BLaER1 treated with 17β-estradiol and CSF1 and Interleukin-3, amounts not matched to agents 10 nM and 100 nM (cell line): ENCODE results near the gene EME2.

Experiments used
- H3K27ac ChIP-seq, 11 experiments: shearing (Covaris generic); formaldehyde crosslinking; 2 replicates each; pipeline ENCODE4 v1.8.1; 2022
- H3K27me3 ChIP-seq, 11 experiments: shearing (Covaris generic); formaldehyde crosslinking; 2 replicates each; pipeline ENCODE4 v1.8.1; 2022
- H3K36me3 ChIP-seq, 11 experiments: shearing (Covaris generic); formaldehyde crosslinking; 2 replicates each; pipeline ENCODE4 v1.8.1; 2022
- H3K4me1 ChIP-seq, 10 experiments: shearing (Covaris generic); formaldehyde crosslinking; 2 replicates each; pipeline ENCODE4 v1.8.1; 2022
- H3K4me2 ChIP-seq, 11 experiments: shearing (Covaris generic); formaldehyde crosslinking; 2 replicates each; pipeline ENCODE4 v1.8.1; 2022
- H3K4me3 ChIP-seq, 10 experiments: shearing (Covaris generic); formaldehyde crosslinking; 2 replicates each; pipeline ENCODE4 v1.8.1; 2022
- H3K9ac ChIP-seq, 11 experiments: shearing (Covaris generic); formaldehyde crosslinking; 2 replicates each; pipeline ENCODE4 v1.8.1; 2022
- H3K9me3 ChIP-seq, 11 experiments: shearing (Covaris generic); formaldehyde crosslinking; replicated peaks in 1 of 11; 2 replicates each; pipeline ENCODE4 v1.8.1; 2022
- H4K20me1 ChIP-seq, 11 experiments: shearing (Covaris generic); formaldehyde crosslinking; 2 replicates each; pipeline ENCODE4 v1.8.1; 2022
- Cebpa-rat ChIP-seq, 11 experiments: shearing (Covaris generic); IDR thresholded peaks; 2 replicates each; pipeline ENCODE4 v1.8.1; 2022

EME2 gene

GRCh38 chr16:1818204-1818872 lies 45.7 kb downstream of the EME2 start:
- Histone ChIP-seq H3K9ac (no peak overlapping the region), H3K36me3 (peaks cover 26 to 96% (median 63%) of the 10 kb centered on the region in 11 experiments)

GRCh38 chr16:1818873-1819525 lies 46.4 kb downstream of the EME2 start:
- Histone ChIP-seq H3K36me3 (peaks cover 26 to 90% (median 61%) of the 10 kb centered on the region in 11 experiments), H3K9me3 (no peaks in the 10 kb centered on the region), H3K27ac (no peak overlapping the region), H3K4me3 (no peak overlapping the region), H3K9ac (no peak overlapping the region), H3K4me2 (no peak overlapping the region), H4K20me1 (peaks cover 0 to 56% (median 12%) of the 10 kb centered on the region in 11 experiments; a peak in 14 of 22 replicates), H3K27me3 (no peaks in the 10 kb centered on the region), H3K4me1 (peaks cover 0 to 6% (median 0%) of the 10 kb centered on the region in 10 experiments; a peak in 5 of 20 replicates)
- no peak for TF ChIP-seq Cebpa-rat (IDR thresholded peaks at IDR 0.05)

More at GRCh38 chr16:1818204-1818872, 45.7 kb downstream of the EME2 start:
- Histone ChIP-seq H4K20me1 (peaks cover 0 to 54% (median 10%) of the 10 kb centered on the region in 11 experiments; a peak in 12 of 22 replicates), H3K4me3 (no peak overlapping the region), H3K9me3 (no peaks in the 10 kb centered on the region), H3K4me2 (no peak overlapping the region), H3K4me1 (peaks cover 0 to under 1% (median 0%) of the 10 kb centered on the region in 10 experiments; a peak in 1 of 20 replicates), H3K27ac (no peak overlapping the region), H3K27me3 (no peaks in the 10 kb centered on the region)
- no peak for TF ChIP-seq Cebpa-rat (IDR thresholded peaks at IDR 0.05)

DNA sequence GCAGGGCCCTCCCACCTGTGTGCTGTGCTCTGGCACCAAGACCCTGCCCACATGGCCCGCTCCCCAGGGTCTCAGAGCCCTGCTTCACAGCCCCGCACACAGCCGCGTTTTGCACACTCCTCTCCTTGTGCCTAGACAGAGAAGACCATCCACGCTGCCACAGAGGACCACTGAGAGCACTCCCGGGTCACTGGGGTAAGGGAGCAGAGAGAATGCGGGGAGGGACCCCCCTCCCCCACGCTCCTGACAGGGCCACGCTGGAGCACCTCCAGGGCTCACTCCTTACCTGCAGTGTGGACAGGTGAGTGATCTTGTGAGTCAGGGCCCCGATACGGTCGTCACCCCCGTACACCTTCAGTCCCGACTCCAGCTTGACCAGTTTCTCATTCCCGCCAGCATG lies 47.0 kb downstream of the EME2 start:
- H3K4me1 ChIP-seq = peaks cover 0 to 12% (median 0%) of the 10 kb centered on the region in 10 experiments; a peak in 7 of 20 replicates

DNA sequence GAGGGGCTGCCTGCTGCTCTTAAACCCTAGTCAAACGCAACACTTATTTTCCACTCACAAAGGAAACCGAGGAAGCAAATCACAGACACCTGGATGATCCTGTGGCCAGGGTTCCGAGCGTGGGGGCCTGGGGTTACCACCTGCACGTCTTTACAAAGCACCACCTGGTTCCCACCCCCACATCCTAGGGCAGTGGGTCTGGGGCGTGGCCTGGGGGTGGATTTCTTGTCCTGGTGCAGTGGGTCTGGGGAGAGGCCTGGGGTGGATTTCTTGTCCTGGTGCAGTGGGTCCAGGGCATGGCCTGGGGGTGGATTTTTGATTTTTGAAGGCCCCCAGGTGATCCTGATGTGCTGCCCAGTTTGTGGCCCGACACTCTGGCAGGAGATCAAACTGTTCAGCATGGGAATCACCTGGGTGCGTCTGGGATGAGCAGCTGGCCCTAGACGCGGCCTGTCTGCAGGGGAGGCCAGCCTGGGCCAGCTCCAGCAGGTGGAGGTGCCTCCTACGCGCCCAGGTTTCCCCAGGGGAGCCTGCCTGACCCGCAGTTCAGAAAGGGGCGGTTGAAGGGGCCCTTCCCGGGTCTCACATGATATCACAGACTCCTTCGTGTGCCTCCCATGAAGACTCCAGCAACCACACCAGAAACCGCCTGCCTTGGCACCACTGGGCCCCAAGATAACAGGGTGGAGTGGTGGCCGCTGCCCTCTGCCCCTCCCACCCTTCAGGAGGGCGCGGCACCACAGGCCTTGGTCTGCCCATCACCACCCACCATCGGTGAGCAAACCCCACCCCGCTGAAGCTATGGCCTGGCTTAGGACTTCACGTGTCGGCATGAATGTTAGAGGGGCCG lies 47.7 kb downstream of the EME2 start:
- Histone ChIP-seq H3K9me3 (no peaks in the 10 kb centered on the region), H3K27me3 (no peaks in the 10 kb centered on the region), H3K27ac (no peak overlapping the region), H3K9ac (peak overlapping the region in 1 of 11 experiments; percentile 24; a peak in 2 of 22 replicates), H4K20me1 (peaks cover 0 to 69% (median 17%) of the 10 kb centered on the region in 11 experiments; a peak in 15 of 22 replicates), H3K36me3 (peaks cover 26 to 77% (median 61%) of the 10 kb centered on the region in 11 experiments), H3K4me2 (no peak overlapping the region), H3K4me3 (no peak overlapping the region), H3K4me1 (peaks cover 3 to 19% (median 6%) of the 10 kb centered on the region in 10 experiments; a peak in 19 of 20 replicates)
- no peak for TF ChIP-seq Cebpa-rat (IDR thresholded peaks at IDR 0.05)

More for the DNA sequence above, 47.0 kb downstream of the EME2 start:
- Histone ChIP-seq H3K4me3 (no peak overlapping the region), H3K4me2 (no peak overlapping the region), H4K20me1 (peaks cover 0 to 62% (median 16%) of the 10 kb centered on the region in 11 experiments; a peak in 15 of 22 replicates), H3K27ac (no peak overlapping the region), H3K27me3 (no peaks in the 10 kb centered on the region), H3K9ac (no peak overlapping the region), H3K9me3 (no peaks in the 10 kb centered on the region), H3K36me3 (peaks cover 26 to 84% (median 61%) of the 10 kb centered on the region in 11 experiments)
- TF ChIP-seq Cebpa-rat (IDR thresholded peaks at IDR 0.05) = no peak

DNA sequence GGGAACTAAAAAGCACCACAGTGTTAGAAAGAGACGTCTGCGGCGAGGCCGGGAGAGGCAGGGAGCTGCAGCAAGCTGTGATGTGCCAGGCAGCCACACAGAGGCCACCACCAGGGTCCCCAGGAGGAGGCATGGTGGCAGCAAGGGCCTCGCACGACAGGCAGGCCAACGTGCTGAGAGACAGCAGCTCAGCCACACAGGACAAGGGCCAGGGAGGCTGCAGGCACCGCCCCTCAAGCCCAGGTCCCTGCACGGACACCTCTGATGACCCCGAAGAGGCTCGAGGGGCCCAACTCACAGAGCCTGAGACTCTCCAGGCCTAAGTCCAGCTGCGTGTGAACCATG lies 48.3 kb downstream of the EME2 start:
- Histone ChIP-seq H3K4me3 (no peak overlapping the region), H3K36me3 (peaks cover 21 to 71% (median 60%) of the 10 kb centered on the region in 11 experiments), H3K27me3 (no peaks in the 10 kb centered on the region), H3K27ac (no peak overlapping the region), H3K9ac (no peak overlapping the region; a peak in 1 of 22 replicates), H3K9me3 (no peaks in the 10 kb centered on the region), H3K4me1 (peaks cover 9 to 24% (median 12%) of the 10 kb centered on the region in 10 experiments), H3K4me2 (no peak overlapping the region), H4K20me1 (peaks cover 0 to 72% (median 20%) of the 10 kb centered on the region in 11 experiments; a peak in 15 of 22 replicates)
- TF ChIP-seq Cebpa-rat (IDR thresholded peaks at IDR 0.05) = no peak

GRCh38 chr16:1821861-1822611 lies 49.4 kb downstream of the EME2 start:
- H3K36me3 ChIP-seq = peaks cover 11 to 60% (median 49%) of the 10 kb centered on the region in 11 experiments; a peak in 21 of 22 replicates

DNA sequence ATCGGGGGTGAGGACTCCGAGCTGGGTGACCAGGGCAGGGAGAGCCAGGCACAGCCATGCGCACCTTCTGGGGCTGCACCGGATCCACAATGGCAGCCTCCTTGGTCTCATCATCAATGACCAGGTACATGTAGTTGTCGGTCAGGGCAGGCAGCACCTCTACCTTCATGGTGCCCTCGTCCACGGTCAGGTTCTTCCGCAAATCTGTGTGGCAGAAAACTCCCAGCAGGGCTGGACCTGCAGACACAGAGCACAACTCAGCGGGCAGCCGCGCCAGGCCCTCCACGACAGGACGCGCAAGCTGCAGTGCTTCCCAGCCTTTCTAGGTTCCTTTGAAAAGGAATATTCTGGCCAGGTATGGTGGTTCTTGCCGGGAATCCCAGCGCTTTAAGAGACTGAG lies 50.2 kb downstream of the EME2 start:
- peaks cover 0 to 55% (median 27%) of the 10 kb centered on the region in 11 experiments; a peak in 14 of 22 replicates for H4K20me1 ChIP-seq
- no peak overlapping the region for H3K4me2 ChIP-seq
- peak overlapping the region in 1 of 11 experiments; percentile 23; a peak in 1 of 22 replicates for H3K9ac ChIP-seq
- H3K27me3 ChIP-seq = no peaks in the 10 kb centered on the region
- no peak for TF ChIP-seq Cebpa-rat (IDR thresholded peaks at IDR 0.05)
- H3K36me3 ChIP-seq = peaks cover 11 to 53% (median 41%) of the 10 kb centered on the region in 11 experiments; a peak in 19 of 22 replicates
- no peaks in the 10 kb centered on the region for H3K9me3 ChIP-seq
- no peak overlapping the region for H3K27ac ChIP-seq
- H3K4me1 ChIP-seq = peaks cover 15 to 25% (median 17%) of the 10 kb centered on the region in 10 experiments
- no peak overlapping the region for H3K4me3 ChIP-seq

More at GRCh38 chr16:1821861-1822611, 49.4 kb downstream of the EME2 start:
- Histone ChIP-seq H3K9ac (peak overlapping the region in 3 of 11 experiments; percentile 23 to 58 (median 24); a peak in 2 of 22 replicates), H4K20me1 (peaks cover 0 to 63% (median 21%) of the 10 kb centered on the region in 11 experiments; a peak in 14 of 22 replicates), H3K4me1 (peaks cover 11 to 24% (median 13%) of the 10 kb centered on the region in 10 experiments), H3K4me3 (no peak overlapping the region), H3K27me3 (no peaks in the 10 kb centered on the region), H3K27ac (no peak overlapping the region), H3K4me2 (no peak overlapping the region), H3K9me3 (no peaks in the 10 kb centered on the region)
- no peak for TF ChIP-seq Cebpa-rat (IDR thresholded peaks at IDR 0.05)

GRCh38 chr16:1823821-1824220 lies 51.2 kb downstream of the EME2 start:
- Histone ChIP-seq H3K4me3 (no peak overlapping the region), H3K9me3 (no peaks in the 10 kb centered on the region), H3K4me1 (peaks cover 25 to 35% (median 27%) of the 10 kb centered on the region in 10 experiments), H3K36me3 (peaks cover 11 to 43% (median 34%) of the 10 kb centered on the region in 11 experiments; a peak in 19 of 22 replicates), H3K27me3 (no peaks in the 10 kb centered on the region), H3K4me2 (peak overlapping the region in 2 of 11 experiments; percentile 87 to 97; a peak in 2 of 22 replicates), H3K9ac (peak overlapping the region in 5 of 11 experiments; percentile 2 to 65 (median 39); a peak in 4 of 22 replicates), H3K27ac (no peak overlapping the region), H4K20me1 (peaks cover 5 to 54% (median 25%) of the 10 kb centered on the region in 11 experiments; a peak in 16 of 22 replicates)
- no peak for TF ChIP-seq Cebpa-rat (IDR thresholded peaks at IDR 0.05)
